ENCODE data around the gene CCDC85C. TPM values are rescaled to one million over a fixed set of nuclear protein-coding genes. Genes with fewer than 3 reads are reported as not detected.

Gene CCDC85C
- total and polyA plus RNA-seq, 10 donors, result 1.6 to 12.4 (median 8.1) TPM

- Histone ChIP-seq H3K9me3 (no peaks in the 10 kb centered on the region), H3K27me3 (replicated peaks in 1 of 7) (no peaks in the 10 kb centered on the region), H3K4me1 (peaks cover 3 to 59% (median 31%) of the 10 kb centered on the region in 6 donors), H3K4me3 (no peak overlapping the region), H3K27ac (peak overlapping the region in 2 of 8 donors; percentile 8 to 45), H3K36me3 (no peaks in the 10 kb centered on the region)
- DNase-seq, result no peak
- WGBS, 5 donors, result 64 to 89% (median 78%) methylated on average over 10 to 22 of the region's 22 CpGs
- intact Hi-C loops (cut with DNase I; ENCODE audit: low total_unique reads), result no loop called here
- TF ChIP-seq CTCF (IDR thresholded peaks at IDR 0.05 in 8 of 11, conservative IDR thresholded peaks at IDR 0.05 in 3 of 11) (no peak), POLR2AphosphoS5 (IDR thresholded peaks at IDR 0.05) (no peak), POLR2A (IDR thresholded peaks at IDR 0.05) (no peak)
These were observed 28.7 kb downstream of the CCDC85C start for GRCh38 chr14:99575043-99576023.

- Histone ChIP-seq H3K36me3 (no peaks in the 10 kb centered on the region), H3K4me3 (no peak overlapping the region), H3K27ac (peak overlapping the region in 3 of 8 donors; percentile 8 to 45 (median 32)), H3K9me3 (no peaks in the 10 kb centered on the region), H3K4me1 (peaks cover 3 to 64% (median 32%) of the 10 kb centered on the region in 6 donors), H3K27me3 (replicated peaks in 1 of 7) (no peaks in the 10 kb centered on the region)
- no peak for DNase-seq
- TF ChIP-seq POLR2AphosphoS5 (IDR thresholded peaks at IDR 0.05) (peak in 2 of 3 donors; percentile 38 to 42), POLR2A (IDR thresholded peaks at IDR 0.05) (no peak), CTCF (IDR thresholded peaks at IDR 0.05 in 8 of 11, conservative IDR thresholded peaks at IDR 0.05 in 3 of 11) (no peak)
- WGBS, 5 donors, result 67 to 83% (median 76%) methylated on average over 11 of the region's 11 CpGs
- intact Hi-C loops (cut with DNase I; ENCODE audit: low total_unique reads), result no loop called here
These were observed 29.7 kb downstream of the CCDC85C start for GRCh38 chr14:99574099-99574880.

GRCh38 chr14:99573436-99574098 lies 30.4 kb downstream of the CCDC85C start:
- H3K4me1 ChIP-seq, result peaks cover 6 to 64% (median 36%) of the 10 kb centered on the region in 6 donors
- intact Hi-C loops (cut with DNase I; ENCODE audit: low total_unique reads), result no loop called here
- H3K9me3 ChIP-seq, result no peaks in the 10 kb centered on the region
- H3K27me3 ChIP-seq (replicated peaks in 1 of 7), result no peaks in the 10 kb centered on the region
- no peak overlapping the region for H3K27ac ChIP-seq
- no peaks in the 10 kb centered on the region for H3K36me3 ChIP-seq
- DNase-seq, result no peak
- WGBS, 5 donors, result 78 to 88% (median 81%) methylated on average over 14 to 15 of the region's 15 CpGs
- TF ChIP-seq CTCF (IDR thresholded peaks at IDR 0.05 in 8 of 11, conservative IDR thresholded peaks at IDR 0.05 in 3 of 11) (no peak), POLR2A (IDR thresholded peaks at IDR 0.05) (no peak), POLR2AphosphoS5 (IDR thresholded peaks at IDR 0.05) (no peak)
- H3K4me3 ChIP-seq, result no peak overlapping the region

Data from spleen (tissue), 11 donors.